Calu3 (cell line): Measurements from ENCODE around the gene AFF2. TPM values are rescaled to one million over a fixed set of nuclear protein-coding genes. Genes with fewer than 3 reads are reported as not detected.

Experiments used
- BruUV-seq: library from RNA; stranded (reverse); fragments of 400-500 nt; replicated peaks from 2 replicates; lab custom pipeline; 2021; lab: Mats Ljungman, UMichigan
- CTCF ChIA-PET: fragments of 300-600 bp; sonication (Branson Sonifier 250); formaldehyde crosslinking; loops from one replicate; lab custom pipeline; 2022; ENCODE audit warnings: antibody characterized with exemption; lab: Charles Lee
- DNase-seq: peaks from one replicate; pipeline ENCODE4 v3.0.0; 2022
- H3K27ac Mint-ChIP-seq: one replicate; pipeline ENCODE4 v1.8.0; 2022; ENCODE audit warnings: mixed read lengths; ENCODE audit not compliant: unreplicated experiment
- H3K27me3 Mint-ChIP-seq: one replicate; pipeline ENCODE4 v1.8.0; 2022; ENCODE audit warnings: mixed read lengths; ENCODE audit not compliant: unreplicated experiment
- H3K36me3 Mint-ChIP-seq: one replicate; pipeline ENCODE4 v1.8.0; 2022; ENCODE audit warnings: mild to moderate bottlenecking, moderate library complexity, mixed read lengths; ENCODE audit not compliant: insufficient read depth, unreplicated experiment
- H3K4me1 Mint-ChIP-seq: one replicate; pipeline ENCODE4 v1.8.0; 2022; ENCODE audit warnings: mild to moderate bottlenecking, low read depth, mixed read lengths; ENCODE audit not compliant: unreplicated experiment
- H3K4me3 Mint-ChIP-seq: one replicate; pipeline ENCODE4 v1.8.0; 2022; ENCODE audit warnings: mild to moderate bottlenecking, low read depth, moderate library complexity, mixed read lengths; ENCODE audit not compliant: unreplicated experiment
- H3K9me3 Mint-ChIP-seq: one replicate; pipeline ENCODE4 v1.8.0; 2022; ENCODE audit warnings: low read depth, mixed read lengths; ENCODE audit not compliant: unreplicated experiment
- intact Hi-C: fragments of 100-400 bp; cut with micrococcal nuclease; formaldehyde crosslinking; loops from one replicate; pipeline ENCODE4 v1.10.0; 2022; ENCODE audit not compliant: unreplicated experiment
- total RNA-seq: library from RNA; stranded (reverse); gene quantifications from 2 replicates; pipeline ENCODE4 v1.2.3, GENCODE V29; 2022
- TF ChIP-seq, protein P1 (sequence below): fragments of 200-600 bp; IDR thresholded peaks from one replicate; pipeline ENCODE4 v1.8.0; 2022; ENCODE audit warnings: antibody characterized with exemption; ENCODE audit not compliant: unreplicated experiment

Gene AFF2
- total RNA-seq, 1 experiment from 2014 or later, result 0.17 TPM

DNA sequence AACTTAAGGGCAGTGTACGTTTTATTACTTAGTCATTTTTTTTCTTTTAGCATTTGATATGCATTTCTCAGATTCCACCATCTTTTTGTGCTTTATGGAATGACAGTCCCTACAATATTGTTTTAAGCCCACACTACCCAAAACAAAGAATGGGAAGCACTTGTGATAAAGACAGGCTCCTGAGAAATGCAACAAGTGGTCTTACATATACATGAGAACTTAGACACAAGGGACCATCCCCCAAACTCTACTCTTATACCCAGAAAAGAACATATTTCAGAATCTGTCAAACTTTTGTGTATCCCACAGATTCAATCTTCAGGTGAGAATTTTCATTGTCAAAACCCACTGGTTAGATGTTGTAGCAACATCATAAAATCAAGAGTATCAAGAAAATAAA lies 491.1 kb downstream of the AFF2 start:
- no TSS peak for BruUV-seq
- TF ChIP-seq, protein P1, sequence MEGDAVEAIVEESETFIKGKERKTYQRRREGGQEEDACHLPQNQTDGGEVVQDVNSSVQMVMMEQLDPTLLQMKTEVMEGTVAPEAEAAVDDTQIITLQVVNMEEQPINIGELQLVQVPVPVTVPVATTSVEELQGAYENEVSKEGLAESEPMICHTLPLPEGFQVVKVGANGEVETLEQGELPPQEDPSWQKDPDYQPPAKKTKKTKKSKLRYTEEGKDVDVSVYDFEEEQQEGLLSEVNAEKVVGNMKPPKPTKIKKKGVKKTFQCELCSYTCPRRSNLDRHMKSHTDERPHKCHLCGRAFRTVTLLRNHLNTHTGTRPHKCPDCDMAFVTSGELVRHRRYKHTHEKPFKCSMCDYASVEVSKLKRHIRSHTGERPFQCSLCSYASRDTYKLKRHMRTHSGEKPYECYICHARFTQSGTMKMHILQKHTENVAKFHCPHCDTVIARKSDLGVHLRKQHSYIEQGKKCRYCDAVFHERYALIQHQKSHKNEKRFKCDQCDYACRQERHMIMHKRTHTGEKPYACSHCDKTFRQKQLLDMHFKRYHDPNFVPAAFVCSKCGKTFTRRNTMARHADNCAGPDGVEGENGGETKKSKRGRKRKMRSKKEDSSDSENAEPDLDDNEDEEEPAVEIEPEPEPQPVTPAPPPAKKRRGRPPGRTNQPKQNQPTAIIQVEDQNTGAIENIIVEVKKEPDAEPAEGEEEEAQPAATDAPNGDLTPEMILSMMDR, result no peak

DNA sequence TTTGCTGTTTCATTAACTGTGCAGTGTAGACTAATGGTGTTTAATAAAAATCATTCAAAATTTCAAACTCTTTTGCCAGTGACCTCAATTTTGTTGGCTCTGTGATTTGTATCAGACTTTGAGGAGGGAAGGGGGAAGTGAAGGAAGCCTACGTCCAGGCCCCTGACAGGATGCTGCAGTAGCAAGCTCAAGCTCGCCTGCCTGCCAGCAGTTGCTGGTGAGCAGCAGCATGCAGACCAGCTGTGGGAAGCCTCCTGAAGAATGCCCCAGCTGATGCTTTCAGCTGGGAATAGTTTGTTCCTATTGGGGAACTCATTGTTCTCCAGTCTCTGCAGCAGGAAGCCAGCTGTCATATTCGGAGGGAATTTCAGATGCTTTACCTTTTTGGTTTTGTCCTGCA lies 495.2 kb downstream of the AFF2 start:
- H3K9me3 Mint-ChIP-seq, result peaks cover 5% of the 10 kb centered on the region
- H3K4me1 Mint-ChIP-seq, result no peaks in the 10 kb centered on the region
- no peaks in the 10 kb centered on the region for H3K36me3 Mint-ChIP-seq
- TF ChIP-seq, protein P1, result no peak
- no peak for DNase-seq
- intact Hi-C loops, result no loop called here
- CTCF ChIA-PET, result no interaction called here
- BruUV-seq, result no TSS peak
- no peak overlapping the region for H3K27ac Mint-ChIP-seq
- no peaks in the 10 kb centered on the region for H3K27me3 Mint-ChIP-seq
- H3K4me3 Mint-ChIP-seq, result no peak overlapping the region

More for the DNA sequence above, 491.1 kb downstream of the AFF2 start:
- no peaks in the 10 kb centered on the region for H3K36me3 Mint-ChIP-seq
- no peak overlapping the region for H3K4me3 Mint-ChIP-seq
- intact Hi-C loops, result no loop called here
- H3K9me3 Mint-ChIP-seq, result peaks cover 6% of the 10 kb centered on the region
- DNase-seq, result no peak
- CTCF ChIA-PET, result no interaction called here
- H3K27me3 Mint-ChIP-seq, result no peaks in the 10 kb centered on the region
- H3K27ac Mint-ChIP-seq, result no peak overlapping the region
- no peaks in the 10 kb centered on the region for H3K4me1 Mint-ChIP-seq

DNA sequence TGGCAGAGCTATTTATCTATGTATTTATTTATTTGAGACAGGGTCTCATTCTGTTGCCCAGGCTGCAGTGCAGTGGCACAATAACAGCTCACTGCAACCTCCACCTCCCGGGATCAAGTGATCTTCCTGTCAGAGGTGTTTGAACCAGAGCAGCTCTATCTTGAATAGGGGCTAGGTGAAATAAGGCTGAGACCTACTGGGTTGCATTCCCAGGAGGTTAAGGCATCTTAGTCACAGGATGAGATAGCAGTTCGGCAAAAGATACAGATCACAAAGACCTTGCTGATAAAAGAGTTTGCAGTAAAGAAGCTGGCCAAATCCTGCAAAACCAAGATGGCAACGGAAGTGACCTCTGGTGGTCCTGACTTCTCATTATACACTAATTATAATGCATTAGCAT lies 501.9 kb downstream of the AFF2 start:
- DNase-seq, result no peak
- BruUV-seq, result no TSS peak
- intact Hi-C loops, result no loop called here
- H3K27ac Mint-ChIP-seq, result no peak overlapping the region
- no peaks in the 10 kb centered on the region for H3K4me1 Mint-ChIP-seq
- TF ChIP-seq, protein P1, result no peak
- peaks cover 2% of the 10 kb centered on the region for H3K9me3 Mint-ChIP-seq
- no peak overlapping the region for H3K4me3 Mint-ChIP-seq
- H3K36me3 Mint-ChIP-seq, result no peaks in the 10 kb centered on the region
- no peaks in the 10 kb centered on the region for H3K27me3 Mint-ChIP-seq
- CTCF ChIA-PET, result no interaction called here

DNA sequence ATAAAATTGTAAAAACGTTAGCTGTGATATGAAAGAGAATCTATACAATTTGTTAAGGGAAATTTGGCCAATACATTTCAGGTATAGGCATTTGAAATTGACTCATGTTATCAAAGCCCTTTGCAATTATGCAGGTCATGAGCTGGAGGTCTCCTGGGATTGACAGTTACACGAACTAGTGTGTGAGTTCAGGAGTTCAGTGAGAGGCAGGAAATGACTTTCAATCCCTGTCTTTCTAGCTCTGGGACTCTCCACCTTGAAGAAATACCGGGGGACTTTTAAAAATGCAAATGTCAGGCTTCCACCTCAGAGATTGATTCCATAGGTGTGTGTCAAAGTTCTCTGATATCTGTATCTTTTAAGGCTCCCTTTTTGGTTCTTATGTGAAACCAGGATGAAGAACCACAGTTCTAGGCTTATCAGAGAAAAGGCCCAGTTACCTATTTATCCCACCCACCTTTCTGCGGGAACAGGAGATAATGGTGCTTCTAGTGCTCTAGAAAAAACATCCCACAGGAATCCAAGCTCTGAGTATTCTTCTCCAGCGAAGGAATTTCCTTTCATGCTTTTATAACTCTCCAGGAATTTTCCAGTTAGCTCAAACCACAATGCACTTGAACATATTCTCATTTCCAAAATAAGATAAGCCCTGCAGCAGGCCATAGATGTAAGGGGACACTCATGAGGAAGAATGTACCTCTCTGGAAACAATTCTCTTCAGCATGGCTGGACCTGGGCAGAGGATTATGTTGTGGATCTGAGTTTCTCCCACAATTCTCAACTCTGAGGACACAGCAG lies 503.6 kb downstream of the AFF2 start:
- TF ChIP-seq, protein P1, result no peak
- no TSS peak for BruUV-seq
- CTCF ChIA-PET, result no interaction called here
- H3K36me3 Mint-ChIP-seq, result no peaks in the 10 kb centered on the region
- no peaks in the 10 kb centered on the region for H3K4me1 Mint-ChIP-seq
- no peak overlapping the region for H3K4me3 Mint-ChIP-seq
- intact Hi-C loops, result no loop called here
- H3K9me3 Mint-ChIP-seq, result no peaks in the 10 kb centered on the region
- H3K27me3 Mint-ChIP-seq, result no peaks in the 10 kb centered on the region
- no peak for DNase-seq
- H3K27ac Mint-ChIP-seq, result no peak overlapping the region
